HG03103 (cell line): ENCODE results near the gene ABLIM2.

Source experiments
- ATAC-seq: cut with Tn5 transposase; IDR thresholded peaks from one replicate; pipeline ENCODE4 v1.9.1; 2021; ENCODE audit warnings: low read depth; ENCODE audit not compliant: unreplicated experiment

Gene ABLIM2

GRCh38 chr4:7995135-7995534 lies 163.5 kb downstream of the ABLIM2 start:
- no peak for ATAC-seq

GRCh38 chr4:7993671-7994070 lies 164.9 kb downstream of the ABLIM2 start:
- no peak for ATAC-seq

GRCh38 chr4:7992846-7993245 lies 165.8 kb downstream of the ABLIM2 start:
- no peak for ATAC-seq

- ATAC-seq: no peak
Measured at GRCh38 chr4:7990807-7991459, 167.7 kb downstream of the ABLIM2 start.

GRCh38 chr4:7989654-7990053 lies 169.0 kb downstream of the ABLIM2 start:
- ATAC-seq: no peak

GRCh38 chr4:7988437-7988836 lies 170.2 kb downstream of the ABLIM2 start:
- ATAC-seq: no peak

- ATAC-seq: peak; percentile 66
Measured at GRCh38 chr4:7987148-7987989, 171.2 kb downstream of the ABLIM2 start.

- ATAC-seq: no peak
Measured at GRCh38 chr4:7985891-7986441, 172.6 kb downstream of the ABLIM2 start.

- no peak for ATAC-seq
Measured at GRCh38 chr4:7985072-7985471, 173.5 kb downstream of the ABLIM2 start.

- ATAC-seq: no peak
Measured at GRCh38 chr4:7984286-7984925, 174.2 kb downstream of the ABLIM2 start.

GRCh38 chr4:7983296-7983695 lies 175.3 kb downstream of the ABLIM2 start:
- ATAC-seq: no peak

GRCh38 chr4:7981738-7982394 lies 176.7 kb downstream of the ABLIM2 start:
- ATAC-seq: no peak

GRCh38 chr4:7980036-7980435 lies 178.6 kb downstream of the ABLIM2 start:
- ATAC-seq: no peak

- no peak for ATAC-seq
Measured at GRCh38 chr4:7979652-7979968, 179.0 kb downstream of the ABLIM2 start.

- no peak for ATAC-seq
Measured at GRCh38 chr4:7978907-7979651, 179.5 kb downstream of the ABLIM2 start.

- no peak for ATAC-seq
Measured at GRCh38 chr4:7978489-7978888, 180.1 kb downstream of the ABLIM2 start.

GRCh38 chr4:7976634-7977033 lies 182.0 kb downstream of the ABLIM2 start:
- no peak for ATAC-seq

- ATAC-seq: no peak
Measured at GRCh38 chr4:7976025-7976424, 182.6 kb downstream of the ABLIM2 start.

GRCh38 chr4:7974425-7974824 lies 184.2 kb downstream of the ABLIM2 start:
- ATAC-seq: no peak

- no peak for ATAC-seq
Measured at GRCh38 chr4:7973545-7973981, 185.1 kb downstream of the ABLIM2 start.
